Body of pancreas (tissue), 4 donors: ENCODE results near the gene SCTR.

Experiments
- CTCF ChIP-seq, 7 experiments: fragments of 450-650 bp in 4 of 7; fragments of 200-600 bp in 3 of 7; sonication (generic) in 3 of 7; IDR thresholded peaks; one replicate each; pipeline ENCODE4 v1.5.1; 2016 to 2019; ENCODE audit warnings: antibody characterized with exemption in 7 of 7
- POLR2A ChIP-seq, 3 donors: fragments of 450-650 bp; IDR thresholded peaks; one replicate each; pipeline ENCODE4 v1.6.1; 2016; ENCODE audit warnings: antibody characterized with exemption in 3 of 3, mild to moderate bottlenecking in 2 of 3

GRCh38 chr2:119545754-119546446, 21.6 kb upstream of the SCTR start:
- TF ChIP-seq CTCF (IDR thresholded peaks at IDR 0.05) (no peak), POLR2A (IDR thresholded peaks at IDR 0.05) (no peak)
